H1 (cell line): ENCODE data around the gene MFAP3. TPM values are rescaled to one million over a fixed set of nuclear protein-coding genes. Genes with fewer than 3 reads are reported as not detected.

Experiments
- CTCF ChIA-PET: fragments of 300-600 bp; sonication (Branson Sonifier 250); formaldehyde crosslinking; loops from one replicate; lab custom pipeline; 2021; ENCODE audit not compliant: partially characterized antibody; lab: Charles Lee
- POLR2A ChIA-PET: fragments of 300-600 bp; sonication (Branson Sonifier 250); formaldehyde crosslinking; loops from one replicate; lab custom pipeline; 2021; ENCODE audit warnings: inconsistent platforms; ENCODE audit not compliant: partially characterized antibody; lab: Charles Lee
- DNase-seq, 2 experiments: peaks; one replicate each; pipeline versions ENCODE4 v3.0.0 to v3.0.0-alpha.2; 2010 to 2022; ENCODE audit warnings: low spot score in 2 of 2, low read depth in 1 of 2, mixed read lengths in 1 of 2
- FAIRE-seq: peaks from 2 replicates; lab custom pipeline; 2011; peaks lifted over from hg19 to GRCh38; lab: Jason Lieb, UNC
- H2AFZ ChIP-seq: 2 replicates; pipeline ENCODE4 v1.8.1; 2012; ENCODE audit warnings: low read length, inconsistent platforms
- H2AK5ac ChIP-seq: 2 replicates; pipeline ENCODE4 v1.6.1; 2013; ENCODE audit warnings: low read depth, low read length
- H2BK120ac ChIP-seq: replicated peaks from 2 replicates; pipeline ENCODE3; 2013; ENCODE audit warnings: low read depth, low read length, inconsistent platforms
- H2BK12ac ChIP-seq: 2 replicates; pipeline ENCODE4 v1.6.1; 2013; ENCODE audit warnings: low read depth, low read length
- H2BK15ac ChIP-seq: 2 replicates; pipeline ENCODE4 v1.6.1; 2013; ENCODE audit warnings: low read length
- H2BK20ac ChIP-seq: 2 replicates; pipeline ENCODE4 v1.6.1; 2013; ENCODE audit warnings: low read length
- H2BK5ac ChIP-seq: 2 replicates; pipeline ENCODE4 v1.6.1; 2013; ENCODE audit warnings: low read depth, low read length
- H3K14ac ChIP-seq: 2 replicates; pipeline ENCODE4 v1.6.1; 2013; ENCODE audit warnings: inconsistent platforms; ENCODE audit not compliant: insufficient read length
- H3K18ac ChIP-seq: 2 replicates; pipeline ENCODE4 v1.6.1; 2013; ENCODE audit warnings: low read length; ENCODE audit errors: extremely low read depth
- H3K23ac ChIP-seq: 2 replicates; pipeline ENCODE4 v1.6.1; 2013; ENCODE audit warnings: inconsistent platforms; ENCODE audit not compliant: insufficient read length
- H3K23me2 ChIP-seq: 2 replicates; pipeline ENCODE4 v1.6.1; 2013; ENCODE audit warnings: low read depth, low read length
- H3K27ac ChIP-seq: 2 replicates; pipeline ENCODE4 v1.6.1; 2011; ENCODE audit warnings: low read depth, low read length, inconsistent platforms
- H3K27me3 ChIP-seq, 4 experiments: replicated peaks in 1 of 4; 1 replicate in 1 of 4; 2 replicates in 3 of 4; pipeline versions ENCODE4 v1.6.1 to v1.8.1; 2011 to 2013; ENCODE audit warnings: low read length in 3 of 4, mild to moderate bottlenecking in 3 of 4, inconsistent platforms in 2 of 4, mixed read lengths in 2 of 4, moderate library complexity in 1 of 4; ENCODE audit not compliant: control insufficient read depth in 3 of 4, insufficient read depth in 3 of 4; ENCODE audit errors: extremely low read depth in 1 of 4
- H3K36me3 ChIP-seq, 4 experiments: 2 replicates each; pipeline versions ENCODE4 v1.6.1 to v1.8.1; 2011 to 2013; ENCODE audit warnings: mild to moderate bottlenecking in 4 of 4, low read length in 3 of 4, moderate library complexity in 2 of 4, control low read depth in 1 of 4, inconsistent platforms in 1 of 4; ENCODE audit not compliant: insufficient read depth in 4 of 4, control insufficient read depth in 2 of 4
- H3K4ac ChIP-seq: replicated peaks from 2 replicates; pipeline ENCODE3; 2013; ENCODE audit warnings: low read length, low read depth, mixed read lengths, inconsistent platforms; ENCODE audit not compliant: insufficient read length
- H3K4me1 ChIP-seq, 4 experiments: replicated peaks in 1 of 4; 1 replicate in 1 of 4; 2 replicates in 3 of 4; pipeline versions ENCODE4 v1.6.1 to v1.8.1; 2011 to 2013; ENCODE audit warnings: low read length in 3 of 4, inconsistent platforms in 2 of 4, mixed read lengths in 1 of 4; ENCODE audit not compliant: insufficient read depth in 4 of 4, control insufficient read depth in 3 of 4
- H3K4me2 ChIP-seq, 2 experiments: 2 replicates each; pipeline versions ENCODE4 v1.6.1 to v1.8.1; 2011 to 2013; ENCODE audit warnings: low read depth in 2 of 2, low read length in 2 of 2, control low read depth in 1 of 2, inconsistent platforms in 1 of 2, mild to moderate bottlenecking in 1 of 2; ENCODE audit not compliant: insufficient read depth in 1 of 2
- H3K4me3 ChIP-seq, 4 experiments: fragments of 200-600, 300-600 bp in 1 of 4; sonication (generic), shearing (Covaris generic), sonication (Bioruptor Twin) in 1 of 4; 2 replicates each; pipeline versions ENCODE4 v1.5.1 to v1.8.1; 2011 to 2016; ENCODE audit warnings: low read length in 4 of 4, low read depth in 3 of 4, control low read depth in 2 of 4, inconsistent platforms in 2 of 4, mild to moderate bottlenecking in 2 of 4, mixed read lengths in 1 of 4, moderate library complexity in 1 of 4; ENCODE audit not compliant: insufficient read depth in 2 of 4; ENCODE audit errors: extremely low read depth in 1 of 4
- H3K56ac ChIP-seq: replicated peaks from 2 replicates; pipeline ENCODE3; 2013; ENCODE audit warnings: low read depth, mild to moderate bottlenecking, mixed read lengths, low read length, inconsistent platforms; ENCODE audit not compliant: insufficient read length
- H3K79me1 ChIP-seq: 2 replicates; pipeline ENCODE4 v1.6.1; 2013; ENCODE audit warnings: low read depth, low read length, control low read depth
- H3K79me2 ChIP-seq, 2 experiments: 2 replicates each; pipeline versions ENCODE4 v1.6.1 to v1.8.1; 2012 to 2013; ENCODE audit warnings: low read length in 2 of 2, mild to moderate bottlenecking in 2 of 2, inconsistent platforms in 1 of 2; ENCODE audit not compliant: insufficient read depth in 2 of 2, control insufficient read depth in 1 of 2
- H3K9ac ChIP-seq, 4 experiments: replicated peaks in 1 of 4; 1 replicate in 1 of 4; 2 replicates in 3 of 4; pipeline versions ENCODE4 v1.6.1 to v1.8.1; 2011 to 2013; ENCODE audit warnings: low read depth in 3 of 4, low read length in 3 of 4, control low read depth in 2 of 4, mild to moderate bottlenecking in 2 of 4, moderate library complexity in 2 of 4, inconsistent platforms in 1 of 4; ENCODE audit errors: extremely low read depth in 1 of 4
- H3K9me3 ChIP-seq, 2 experiments: 2 replicates each; pipeline versions ENCODE4 v1.6.1 to v1.8.1; 2012 to 2013; ENCODE audit warnings: mild to moderate bottlenecking in 2 of 2, moderate library complexity in 2 of 2, control low read depth in 1 of 2, inconsistent platforms in 1 of 2, low read depth in 1 of 2, low read length in 1 of 2, mixed read lengths in 1 of 2; ENCODE audit not compliant: insufficient read depth in 2 of 2
- H4K20me1 ChIP-seq, 2 experiments: replicated peaks in 1 of 2; 2 replicates each; pipeline versions ENCODE3 to v1.8.1; 2011 to 2013; ENCODE audit warnings: inconsistent platforms in 2 of 2, low read length in 2 of 2, mild to moderate bottlenecking in 1 of 2; ENCODE audit not compliant: insufficient read depth in 2 of 2, control insufficient read depth in 1 of 2
- H4K5ac ChIP-seq: 2 replicates; pipeline ENCODE4 v1.6.1; 2013; ENCODE audit warnings: low read length, low read depth, mixed read lengths, inconsistent platforms; ENCODE audit not compliant: insufficient read length
- H4K8ac ChIP-seq: 2 replicates; pipeline ENCODE4 v1.8.0; 2013; ENCODE audit warnings: mild to moderate bottlenecking, moderate library complexity, low read length, inconsistent platforms; ENCODE audit not compliant: insufficient read depth; ENCODE audit errors: extremely low read depth
- H4K91ac ChIP-seq: replicated peaks from 2 replicates; pipeline ENCODE3; 2013; ENCODE audit warnings: low read length, mixed read lengths, inconsistent platforms; ENCODE audit not compliant: insufficient read length
- BRCA1 ChIP-seq: IDR thresholded peaks from 2 replicates; pipeline ENCODE4 v1.6.1; 2012; ENCODE audit warnings: low read depth, low read length, improper control_type of control experiment
- CTBP2 ChIP-seq: IDR thresholded peaks from 2 replicates; pipeline ENCODE4 v1.7.0; 2011; ENCODE audit warnings: borderline replicate concordance, mild to moderate bottlenecking, moderate library complexity, mixed read lengths, low read length; ENCODE audit not compliant: insufficient read depth, insufficient read length
- MAFK ChIP-seq: IDR thresholded peaks from 2 replicates; pipeline ENCODE4 v1.6.1; 2012; ENCODE audit warnings: low read depth, mild to moderate bottlenecking, improper control_type of control experiment, low read length
- NRF1 ChIP-seq: IDR thresholded peaks from 2 replicates; pipeline ENCODE4 v1.6.1; 2011; ENCODE audit warnings: mild to moderate bottlenecking, low read depth, low read length, improper control_type of control experiment
- POU5F1 ChIP-seq: IDR thresholded peaks from 2 replicates; pipeline ENCODE4 v1.6.1; 2011; ENCODE audit warnings: low read depth, mild to moderate bottlenecking, low read length, moderate library complexity
- SAP30 ChIP-seq: fragments of 300-600 bp; sonication (generic); IDR thresholded peaks from 2 replicates; pipeline ENCODE4 v1.7.1; 2012; ENCODE audit warnings: low read length, moderate library complexity, mild to moderate bottlenecking, inconsistent platforms; ENCODE audit not compliant: insufficient read depth, insufficient replicate concordance
- SIN3A ChIP-seq, 2 experiments: IDR thresholded peaks in 1 of 2; conservative IDR thresholded peaks in 1 of 2; 2 replicates each; pipeline ENCODE4 v1.6.1; 2011 to 2012; ENCODE audit warnings: low read length in 2 of 2, improper control_type of control experiment in 1 of 2, low read depth in 1 of 2, mild to moderate bottlenecking in 1 of 2
- SP1 ChIP-seq: IDR thresholded peaks from 2 replicates; pipeline ENCODE4 v1.6.1; 2011; ENCODE audit warnings: low read depth, low read length
- SP2 ChIP-seq: IDR thresholded peaks from 2 replicates; pipeline ENCODE4 v1.6.1; 2012; ENCODE audit warnings: mild to moderate bottlenecking, low read length, inconsistent platforms
- ZNF274 ChIP-seq: IDR thresholded peaks from 2 replicates; pipeline ENCODE4 v1.7.0; 2012; ENCODE audit warnings: low read length, borderline replicate concordance; ENCODE audit errors: extremely low read depth
- WGBS, 2 experiments: shearing (Covaris generic) in 1 of 2; methylation state at CpG; one replicate each; pipeline versions ENCODE4 v1.1.6 to v1.1.7; 2013 to 2015; ENCODE audit warnings: low lambda C conversion rate in 2 of 2, mixed read lengths in 2 of 2, inconsistent platforms in 1 of 2, low coverage in 1 of 2, missing lambda C conversion rate in 1 of 2; ENCODE audit not compliant: insufficient replicate concordance in 2 of 2, insufficient coverage in 1 of 2, insufficient read length in 1 of 2; ENCODE audit errors: extremely low coverage in 1 of 2, missing lambda C conversion rate in 1 of 2; 5-methylcytosine and 5-hydroxymethylcytosine counted together
- polyA plus RNA-seq, 7 experiments: library from polyadenylated mRNA; depleted of rRNA in 3 of 7; stranded (reverse) in 5 of 7; unstranded in 2 of 7; fragments of >200 nt in 5 of 7; fragments of 200-250 nt in 2 of 7; gene quantifications; 1 replicate in 5 of 7; 2 replicates in 1 of 7; 4 replicates in 1 of 7; pipeline versions ENCODE4 v1.2.1 to v1.2.3, GENCODE V29; 2011 to 2013; ENCODE audit warnings: missing spikeins in 2 of 7, mixed read lengths in 2 of 7
- total RNA-seq: library from RNA; stranded (reverse); fragmentation: NEBNext Ultra II Directional; extraction: Animal tissue kit (Norgen Biotek cat#: 25700); gene quantifications from 2 replicates; pipeline ENCODE4 v1.2.1, GENCODE V29; 2021
- TF ChIP-seq, protein P1 (sequence below): IDR thresholded peaks from 2 replicates; pipeline ENCODE4 v1.6.1; 2011; ENCODE audit warnings: low read depth, mild to moderate bottlenecking, low read length; ENCODE audit not compliant: insufficient read depth

Gene MFAP3
- total and polyA plus RNA-seq, 2 of the 8 experiments (the other 6 are each of a cell fraction or from before 2014, with no cell fraction given) = 13.7 to 27.0 TPM

DNA sequence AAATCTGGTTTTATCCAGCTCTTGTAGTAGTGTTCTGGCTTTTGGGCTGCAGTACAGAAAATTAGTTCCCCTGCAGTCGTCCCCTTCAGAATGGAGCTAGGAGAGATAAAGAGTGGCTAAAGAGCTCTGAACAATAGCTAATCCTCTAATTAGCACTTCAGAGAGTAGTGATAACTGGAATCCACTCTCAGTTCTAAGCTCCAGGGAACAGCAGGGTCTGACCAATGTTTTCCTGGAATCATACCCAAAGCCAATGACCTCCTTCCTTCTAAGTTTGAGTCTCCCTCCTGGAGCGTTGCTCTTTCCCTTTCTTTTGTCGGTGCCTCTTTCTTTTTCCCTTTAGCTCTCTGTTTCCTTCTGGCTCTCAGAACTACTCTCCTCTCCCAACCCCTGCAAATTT, 47.4 kb downstream of the MFAP3 start:
- Histone ChIP-seq H2BK120ac (no peak overlapping the region), H3K56ac (no peak overlapping the region), H3K79me2 (no peaks in the 10 kb centered on the region), H2BK12ac (no peak overlapping the region), H3K79me1 (no peaks in the 10 kb centered on the region), H4K5ac (no peak overlapping the region), H2AK5ac (no peak overlapping the region), H3K27me3 (no peaks in the 10 kb centered on the region), H3K27ac (no peak overlapping the region), H4K91ac (no peak overlapping the region), H3K14ac (no peak overlapping the region), H2AFZ (no peak overlapping the region), H2BK15ac (no peak overlapping the region), H4K20me1 (peaks cover 0 to 2% of the 10 kb centered on the region in 2 experiments), H4K8ac (no peak overlapping the region), H3K36me3 (no peaks in the 10 kb centered on the region), H3K23me2 (no peaks in the 10 kb centered on the region), H3K23ac (no peak overlapping the region), H2BK20ac (no peak overlapping the region), H3K4me3 (no peak overlapping the region), H3K9me3 (no peaks in the 10 kb centered on the region), H2BK5ac (no peak overlapping the region), H3K4me1 (peaks cover 0 to 6% (median 0%) of the 10 kb centered on the region in 4 experiments; a peak in 2 of 7 replicates), H3K18ac (no peak overlapping the region), H3K4ac (no peak overlapping the region), H3K4me2 (no peak overlapping the region), H3K9ac (no peak overlapping the region)
- DNase-seq (no peak), FAIRE-seq (no peak)
- WGBS, 2 experiments = 66% methylated on average over 3 of the region's 3 CpGs; no CpG with 5 or more reads in 1 of the 2 experiments
- ChIA-PET CTCF (interaction anchor here (0.5 to 3.2 kb wide), 8 partner anchors 14 to 339 kb away, joined by 3 to 14 read pairs (median 4); no protein-coding TSS in a partner anchor), POLR2A (interaction anchor here (1.2 kb wide), 1 partner anchor 31 kb away, joined by 3 read pairs; no protein-coding TSS in a partner anchor)
- TF ChIP-seq SP1 (no peak), ZNF274 (no peak), BRCA1 (no peak), NRF1 (no peak), CTBP2 (no peak), MAFK (no peak), SP2 (no peak), SAP30 (no peak), SIN3A (conservative IDR thresholded peaks at IDR 0.05 in 1 of 2, IDR thresholded peaks at IDR 0.05 in 1 of 2; ENCODE audit: low read depth in 1 of 2, low read length in 2 of 2) (no peak), POU5F1 (no peak)
- TF ChIP-seq, protein P1, sequence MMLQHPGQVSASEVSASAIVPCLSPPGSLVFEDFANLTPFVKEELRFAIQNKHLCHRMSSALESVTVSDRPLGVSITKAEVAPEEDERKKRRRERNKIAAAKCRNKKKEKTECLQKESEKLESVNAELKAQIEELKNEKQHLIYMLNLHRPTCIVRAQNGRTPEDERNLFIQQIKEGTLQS = no peak
